NCI-H187 treated with DMSO at 0.1 percent for 48 hours (cell line): ENCODE data around the gene CUL2.
"Not testable (repeated sequence)": the region's sequence is repeated elsewhere in the genome, so short reads cannot be mapped to it uniquely, and the experiment has no call there.

Source experiments
- DNase-seq: peaks from one replicate; lab custom pipeline; 2025; lab: John Stamatoyannopoulos, UW

CUL2 gene

GRCh38 chr10:34978080-34978479, 112.1 kb downstream of the CUL2 start:
- no peak for DNase-seq

DNA sequence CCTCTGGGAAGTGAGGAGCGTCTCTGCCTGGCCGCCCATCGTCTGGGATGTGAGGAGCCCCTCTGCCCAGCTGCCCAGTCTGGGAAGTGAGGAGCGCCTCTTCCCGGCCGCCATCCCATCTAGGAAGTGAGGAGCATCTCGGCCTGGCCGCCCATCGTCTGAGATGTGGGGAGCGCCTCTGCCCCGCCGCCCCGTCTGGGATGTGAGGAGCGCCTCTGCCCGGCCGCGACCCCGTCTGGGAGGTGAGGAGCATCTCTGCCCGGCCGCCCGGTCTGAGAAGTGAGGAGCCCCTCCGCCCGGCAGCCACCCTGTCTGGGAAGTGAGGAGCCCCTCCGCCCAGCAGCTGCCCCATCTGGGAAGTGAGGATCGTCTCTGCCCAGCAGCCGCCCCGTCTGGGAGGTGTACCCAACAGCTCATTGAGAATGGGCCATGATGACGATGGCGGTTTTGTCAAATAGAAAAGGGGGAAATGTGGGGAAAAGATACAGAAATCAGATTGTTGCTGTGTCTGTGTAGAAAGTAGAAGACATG, 113.7 kb downstream of the CUL2 start:
- not testable (repeated sequence) for DNase-seq

- not testable (repeated sequence) for DNase-seq
Measured at GRCh38 chr10:34974364-34975065, 115.6 kb downstream of the CUL2 start.

DNA sequence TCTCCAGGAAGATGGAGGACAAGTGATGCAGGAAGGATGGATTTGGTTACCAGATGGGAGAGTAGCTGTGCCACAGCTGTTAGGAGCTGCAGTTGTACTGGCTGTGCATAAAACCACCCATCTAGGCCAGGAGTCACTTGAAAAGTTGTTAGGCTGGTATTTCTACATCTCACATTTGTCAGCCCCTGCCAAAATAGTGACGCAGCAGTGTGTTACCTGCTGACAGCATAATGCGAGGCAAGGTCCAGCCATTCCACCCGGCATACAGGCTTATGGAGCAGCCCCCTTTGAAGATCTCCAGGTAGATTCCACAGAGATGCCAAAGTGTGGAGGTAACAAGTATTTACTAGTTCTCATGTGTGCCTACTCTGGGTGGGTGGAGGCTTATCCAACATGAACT, 116.4 kb downstream of the CUL2 start:
- not testable (repeated sequence) for DNase-seq

GRCh38 chr10:34973121-34973520, 117.0 kb downstream of the CUL2 start:
- DNase-seq = not testable (repeated sequence)

DNA sequence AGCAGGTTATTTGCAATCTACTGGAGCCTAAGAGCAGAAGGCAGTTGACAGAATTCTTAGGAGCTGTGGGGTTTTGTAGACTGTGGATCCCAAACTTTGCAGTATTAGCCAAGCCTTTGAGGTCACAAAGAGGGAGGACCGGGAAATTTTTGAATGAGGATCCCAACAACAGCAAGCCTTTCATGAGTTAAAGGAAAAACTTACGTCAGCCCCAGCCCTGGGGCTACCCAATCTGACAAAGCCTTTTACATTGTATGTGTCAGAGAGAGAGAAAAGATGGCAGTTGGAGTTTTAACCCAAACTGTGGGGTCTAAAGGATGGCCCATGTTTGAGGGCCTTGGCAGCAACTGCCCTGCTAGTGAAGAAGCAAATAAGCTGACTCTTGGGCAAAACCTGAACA, 117.5 kb downstream of the CUL2 start:
- not testable (repeated sequence) for DNase-seq

GRCh38 chr10:34971606-34972334, 118.4 kb downstream of the CUL2 start:
- DNase-seq = not testable (repeated sequence)

DNA sequence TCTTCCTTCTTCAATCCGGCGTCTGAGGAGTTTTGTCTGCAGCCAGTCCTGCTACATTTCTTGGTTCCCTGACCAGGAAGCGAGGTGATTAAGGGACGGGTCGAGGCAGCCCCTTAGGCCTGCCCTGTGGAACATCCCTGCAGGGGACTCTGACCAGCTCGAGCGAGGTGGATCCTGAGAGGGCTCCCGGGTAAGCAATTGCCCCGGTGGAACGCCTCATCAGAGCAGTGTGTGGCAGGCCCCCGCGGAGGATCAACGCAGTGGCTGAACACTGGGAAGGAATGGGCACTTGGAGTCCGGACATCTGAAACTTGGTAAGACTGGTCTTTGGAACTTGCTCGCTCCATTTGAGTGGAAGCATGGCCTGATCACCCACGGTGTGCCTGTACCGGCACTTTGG, 121.0 kb downstream of the CUL2 start:
- no peak for DNase-seq

GRCh38 chr10:34967335-34967880, 122.7 kb downstream of the CUL2 start:
- no peak for DNase-seq

GRCh38 chr10:34966451-34966850, 123.7 kb downstream of the CUL2 start:
- DNase-seq = no peak

DNA sequence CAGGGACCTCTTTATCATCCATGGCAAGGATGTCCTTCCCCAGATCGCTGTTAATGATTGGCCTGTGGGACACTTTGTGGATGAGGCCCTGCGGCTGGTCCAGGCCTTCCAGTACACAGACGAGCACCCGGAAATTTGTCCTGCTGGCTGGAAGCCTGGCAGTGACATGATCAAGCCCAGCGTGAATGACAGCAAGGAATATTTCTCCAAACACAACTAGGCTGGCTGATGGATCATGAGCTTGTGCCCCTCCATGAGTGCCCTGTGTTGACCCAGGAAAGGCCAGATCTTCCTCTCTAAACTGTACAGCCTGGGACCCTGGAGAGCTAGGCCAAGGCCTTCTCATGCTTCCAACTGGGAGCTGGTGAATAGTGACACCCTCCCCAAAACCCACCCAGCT, 124.1 kb downstream of the CUL2 start:
- DNase-seq = no peak

- no peak for DNase-seq
Measured at GRCh38 chr10:34964166-34964800, 125.9 kb downstream of the CUL2 start.

- no peak for DNase-seq
Measured at GRCh38 chr10:34962866-34963265, 127.3 kb downstream of the CUL2 start.

- no peak for DNase-seq
Measured at GRCh38 chr10:34960983-34961382, 129.2 kb downstream of the CUL2 start.

DNA sequence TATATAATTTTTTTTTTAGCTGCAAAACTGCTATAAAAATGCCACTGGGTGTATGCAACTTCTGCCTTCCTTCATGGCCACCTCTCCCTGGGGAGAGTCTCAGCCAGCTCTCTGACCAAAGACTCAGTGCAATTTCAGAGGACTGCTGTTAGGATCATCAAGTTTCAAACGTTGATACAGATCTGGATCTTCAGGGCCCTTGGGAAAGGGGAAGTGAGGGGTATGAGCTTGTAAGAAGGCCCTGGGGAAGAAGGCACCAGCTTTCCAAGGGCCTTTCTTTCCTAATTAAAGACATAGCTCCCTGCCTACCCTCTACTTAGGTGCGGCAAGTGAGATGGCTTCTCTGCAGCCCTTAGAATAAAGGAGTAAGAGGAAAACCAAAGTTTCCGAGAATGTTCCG, 130.4 kb downstream of the CUL2 start:
- no peak for DNase-seq

GRCh38 chr10:34959321-34959720, 130.8 kb downstream of the CUL2 start:
- DNase-seq = no peak
